Smooth muscle cell of bladder (primary cell): ENCODE data around the gene CRPPA. TPM values are rescaled to one million over a fixed set of nuclear protein-coding genes. Genes with fewer than 3 reads are reported as not detected.

Experiments used
- total RNA-seq: library from RNA; depleted of rRNA; stranded (reverse); fragments of >200 nt; gene quantifications from 2 replicates; pipeline ENCODE4 v1.2.3, GENCODE V29; 2014

Gene CRPPA
- total RNA-seq: 1.3 and 1.8 TPM in 2 replicates

GRCh38 chr7:16421333-16422102 lies at the start of gene CRPPA:
Gene CRPPA (minus strand): TSS chr7:16421538. CDS start chr7:16421322, 216 bp downstream.

GRCh38 chr7:16465469-16466361 lies 44.4 kb upstream of the CRPPA start, which contains the start of gene SOSTDC1:
Gene SOSTDC1 (minus strand): TSS chr7:16465738. CDS start chr7:16465668, 70 bp downstream.

Other genes with a start within 250 kb of the CRPPA start
- not detected in 2 replicates for gene SOSTDC1, start 44.2 kb upstream of the CRPPA start, total RNA-seq
- gene LRRC72, start 105.3 kb upstream of the CRPPA start, total RNA-seq: not detected in 2 replicates
- gene ANKMY2, start 224.2 kb upstream of the CRPPA start, total RNA-seq: 17.0 and 17.5 TPM in 2 replicates
- gene BZW2, start 224.6 kb upstream of the CRPPA start, total RNA-seq: 41.2 and 49.2 TPM in 2 replicates